Measurements from ENCODE around the gene PPP1R1A.

- TF ChIP-seq, protein P1, sequence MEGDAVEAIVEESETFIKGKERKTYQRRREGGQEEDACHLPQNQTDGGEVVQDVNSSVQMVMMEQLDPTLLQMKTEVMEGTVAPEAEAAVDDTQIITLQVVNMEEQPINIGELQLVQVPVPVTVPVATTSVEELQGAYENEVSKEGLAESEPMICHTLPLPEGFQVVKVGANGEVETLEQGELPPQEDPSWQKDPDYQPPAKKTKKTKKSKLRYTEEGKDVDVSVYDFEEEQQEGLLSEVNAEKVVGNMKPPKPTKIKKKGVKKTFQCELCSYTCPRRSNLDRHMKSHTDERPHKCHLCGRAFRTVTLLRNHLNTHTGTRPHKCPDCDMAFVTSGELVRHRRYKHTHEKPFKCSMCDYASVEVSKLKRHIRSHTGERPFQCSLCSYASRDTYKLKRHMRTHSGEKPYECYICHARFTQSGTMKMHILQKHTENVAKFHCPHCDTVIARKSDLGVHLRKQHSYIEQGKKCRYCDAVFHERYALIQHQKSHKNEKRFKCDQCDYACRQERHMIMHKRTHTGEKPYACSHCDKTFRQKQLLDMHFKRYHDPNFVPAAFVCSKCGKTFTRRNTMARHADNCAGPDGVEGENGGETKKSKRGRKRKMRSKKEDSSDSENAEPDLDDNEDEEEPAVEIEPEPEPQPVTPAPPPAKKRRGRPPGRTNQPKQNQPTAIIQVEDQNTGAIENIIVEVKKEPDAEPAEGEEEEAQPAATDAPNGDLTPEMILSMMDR (IDR thresholded peaks at IDR 0.05 in 8 of 11, conservative IDR thresholded peaks at IDR 0.05 in 3 of 11): no peak
- no peak for TF ChIP-seq POLR2A (IDR thresholded peaks at IDR 0.05)
- no peak for TF ChIP-seq POLR2AphosphoS5 (IDR thresholded peaks at IDR 0.05)
Measured at GRCh38 chr12:54571193-54572188, 17.0 kb downstream of the PPP1R1A start.
